ENCODE data around the gene DNMBP.

DNMBP gene

GRCh38 chr10:100007231-100008141 is 2.3 kb downstream of the DNMBP start:
- Histone ChIP-seq H3K27ac (peak overlapping the region; percentile 79), H3K4me3 (ENCODE audit: low read depth, low read length) (peak overlapping the region; percentile 79), H3K27me3 (replicated peaks) (no peaks in the 10 kb centered on the region), H3K36me3 (replicated peaks) (no peaks in the 10 kb centered on the region)
- in situ Hi-C loops (cut with HindIII; ENCODE audit: low pct_ligation_motif_present, low sequenced_read_pairs), result no loop called here
- TF ChIP-seq, protein P1, sequence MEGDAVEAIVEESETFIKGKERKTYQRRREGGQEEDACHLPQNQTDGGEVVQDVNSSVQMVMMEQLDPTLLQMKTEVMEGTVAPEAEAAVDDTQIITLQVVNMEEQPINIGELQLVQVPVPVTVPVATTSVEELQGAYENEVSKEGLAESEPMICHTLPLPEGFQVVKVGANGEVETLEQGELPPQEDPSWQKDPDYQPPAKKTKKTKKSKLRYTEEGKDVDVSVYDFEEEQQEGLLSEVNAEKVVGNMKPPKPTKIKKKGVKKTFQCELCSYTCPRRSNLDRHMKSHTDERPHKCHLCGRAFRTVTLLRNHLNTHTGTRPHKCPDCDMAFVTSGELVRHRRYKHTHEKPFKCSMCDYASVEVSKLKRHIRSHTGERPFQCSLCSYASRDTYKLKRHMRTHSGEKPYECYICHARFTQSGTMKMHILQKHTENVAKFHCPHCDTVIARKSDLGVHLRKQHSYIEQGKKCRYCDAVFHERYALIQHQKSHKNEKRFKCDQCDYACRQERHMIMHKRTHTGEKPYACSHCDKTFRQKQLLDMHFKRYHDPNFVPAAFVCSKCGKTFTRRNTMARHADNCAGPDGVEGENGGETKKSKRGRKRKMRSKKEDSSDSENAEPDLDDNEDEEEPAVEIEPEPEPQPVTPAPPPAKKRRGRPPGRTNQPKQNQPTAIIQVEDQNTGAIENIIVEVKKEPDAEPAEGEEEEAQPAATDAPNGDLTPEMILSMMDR (IDR thresholded peaks at IDR 0.05; ENCODE audit: low read depth, low read length, missing control alignments), result no peak
- DNase-seq, result no peak

DNA sequence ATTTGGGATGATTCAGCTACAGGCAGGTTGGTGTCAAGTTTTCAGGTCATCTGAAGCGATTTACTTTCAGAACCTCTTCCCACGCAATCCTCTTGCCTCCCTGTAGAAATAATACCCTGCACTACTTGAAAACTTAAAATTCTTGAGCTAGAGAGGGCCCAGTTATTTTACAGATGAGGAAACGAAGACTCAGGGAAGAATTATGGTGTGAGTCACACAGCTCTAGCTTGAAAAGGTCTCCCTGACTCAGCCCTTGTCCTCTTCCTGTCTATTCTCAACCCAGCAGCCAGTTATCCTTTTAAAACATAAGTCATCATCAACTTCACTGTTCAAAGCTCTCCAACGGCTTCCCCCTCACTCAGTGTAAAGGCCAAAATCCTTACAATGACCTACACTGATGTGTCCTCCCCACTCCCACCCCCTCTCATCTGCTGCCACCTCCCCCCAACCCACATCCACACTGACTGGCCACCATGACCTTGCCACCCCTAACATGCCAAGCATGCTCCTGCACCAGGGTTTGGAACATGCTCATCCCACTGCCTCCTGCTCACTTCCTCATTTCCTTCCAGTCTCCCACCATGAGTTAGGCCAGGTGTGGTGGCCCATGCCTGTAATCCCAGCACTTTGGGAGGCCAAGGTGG is 3.4 kb downstream of the DNMBP start:
- DNase-seq, result peak; percentile 93
- Histone ChIP-seq H3K27me3 (replicated peaks) (no peaks in the 10 kb centered on the region), H3K36me3 (replicated peaks) (no peaks in the 10 kb centered on the region), H3K27ac (peak overlapping the region; percentile 79), H3K4me3 (ENCODE audit: low read depth, low read length) (peak overlapping the region; percentile 38)
- TF ChIP-seq, protein P1 (IDR thresholded peaks at IDR 0.05; ENCODE audit: low read depth, low read length, missing control alignments), result no peak
- in situ Hi-C loops (cut with HindIII; ENCODE audit: low pct_ligation_motif_present, low sequenced_read_pairs), result no loop called here

- Histone ChIP-seq H3K27ac (peak overlapping the region; percentile 79), H3K4me3 (ENCODE audit: low read depth, low read length) (peak overlapping the region; percentile 18), H3K36me3 (replicated peaks) (peaks cover 6% of the 10 kb centered on the region), H3K27me3 (replicated peaks) (no peaks in the 10 kb centered on the region)
- TF ChIP-seq, protein P1 (IDR thresholded peaks at IDR 0.05; ENCODE audit: low read depth, low read length, missing control alignments), result no peak
- no peak for DNase-seq
- in situ Hi-C loops (cut with HindIII; ENCODE audit: low pct_ligation_motif_present, low sequenced_read_pairs), result no loop called here
Observed at GRCh38 chr10:100004805-100005510, 4.8 kb downstream of the DNMBP start.

DNA sequence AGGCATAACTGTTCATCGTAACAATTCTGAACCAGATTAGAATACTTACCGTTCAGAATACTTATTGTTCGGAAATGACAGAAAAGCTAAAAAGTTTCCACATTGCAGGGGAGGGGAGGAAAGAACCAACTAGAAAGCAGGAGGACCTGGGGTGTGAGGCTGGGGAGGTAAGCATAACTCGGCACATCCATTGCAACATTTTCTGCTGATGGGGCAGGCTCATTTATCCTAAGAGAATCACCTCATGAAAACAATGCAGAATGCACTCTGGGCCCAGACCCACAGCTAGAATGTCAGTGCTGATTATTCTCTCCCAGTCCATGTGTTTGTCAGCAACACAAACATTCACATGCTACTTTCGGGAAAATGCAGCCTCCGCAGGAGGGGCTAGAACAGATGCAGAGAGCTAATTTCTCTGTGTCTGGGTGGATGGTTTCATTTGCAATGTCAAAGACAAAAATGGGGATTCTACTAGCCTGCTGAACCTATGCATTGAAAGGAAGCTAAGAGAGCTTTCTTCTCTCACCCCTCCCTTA is 9.6 kb downstream of the DNMBP start:
- DNase-seq, result no peak
- H3K27me3 ChIP-seq (replicated peaks), result no peaks in the 10 kb centered on the region
- peaks cover 11% of the 10 kb centered on the region for H3K36me3 ChIP-seq (replicated peaks)
- no peak overlapping the region for H3K27ac ChIP-seq
- in situ Hi-C loops (cut with HindIII; ENCODE audit: low pct_ligation_motif_present, low sequenced_read_pairs), result no loop called here
- H3K4me3 ChIP-seq (ENCODE audit: low read depth, low read length), result no peak overlapping the region
- TF ChIP-seq, protein P1 (IDR thresholded peaks at IDR 0.05; ENCODE audit: low read depth, low read length, missing control alignments), result no peak

- H3K4me3 ChIP-seq (ENCODE audit: low read depth, low read length), result no peak overlapping the region
- H3K27me3 ChIP-seq (replicated peaks), result no peaks in the 10 kb centered on the region
- TF ChIP-seq, protein P1 (IDR thresholded peaks at IDR 0.05; ENCODE audit: low read depth, low read length, missing control alignments), result no peak
- DNase-seq, result no peak
- in situ Hi-C loops (cut with HindIII; ENCODE audit: low pct_ligation_motif_present, low sequenced_read_pairs), result no loop called here
- H3K27ac ChIP-seq, result no peak overlapping the region
- H3K36me3 ChIP-seq (replicated peaks), result peaks cover 11% of the 10 kb centered on the region
Observed at GRCh38 chr10:99999319-100000108, 10.2 kb downstream of the DNMBP start.

Data from brain microvascular endothelial cell (primary cell).